ENCODE results near the gene ART4. TPM values are rescaled to one million over a fixed set of nuclear protein-coding genes. Genes with fewer than 3 reads are reported as not detected.

The ART4 gene
- total and polyA plus RNA-seq, 2 donors (not counting 3 experiments of a cell fraction or from before 2014, with no cell fraction given): 12.5 to 54.7 TPM

DNA sequence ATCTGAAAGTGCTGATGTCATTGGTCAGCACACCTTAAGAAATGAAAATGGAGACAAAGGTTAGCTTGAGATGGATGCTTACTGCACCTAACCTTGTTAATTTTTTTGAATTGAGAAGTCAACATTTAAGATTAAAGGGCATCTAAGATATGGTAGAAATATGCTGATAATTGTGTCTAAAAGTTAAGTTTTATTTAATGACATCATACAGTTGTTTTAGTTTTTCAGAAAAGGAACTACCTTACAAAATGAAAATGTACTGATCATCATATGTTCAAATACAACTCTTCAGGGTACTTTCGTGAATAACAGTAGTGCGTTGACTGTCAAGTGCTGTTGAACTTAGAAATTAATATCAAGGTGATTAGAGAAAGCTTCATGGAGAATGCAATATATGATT, 31.8 kb downstream of the ART4 start:
- Histone ChIP-seq H3K79me2 (ENCODE audit: control insufficient read depth, insufficient read depth, low read length) (no peaks in the 10 kb centered on the region), H4K20me1 (replicated peaks; ENCODE audit: control insufficient read depth, extremely low read depth, insufficient read depth, low read length) (no peaks in the 10 kb centered on the region), H3K4me1 (ENCODE audit: control insufficient read depth, extremely low read depth, insufficient read depth, low read length) (no peaks in the 10 kb centered on the region), H3K27ac (ENCODE audit: insufficient read depth, low read depth, low read length) (no peak overlapping the region), H3K9me3 (replicated peaks; ENCODE audit: control insufficient read depth, insufficient read depth, low read length) (no peaks in the 10 kb centered on the region), H3K9ac (replicated peaks; ENCODE audit: extremely low read depth, insufficient read depth, low read length) (no peak overlapping the region), H3K4me3 (replicated peaks in 1 of 3; ENCODE audit: insufficient read depth in 1 of 3, low read depth in 1 of 3, low read length in 3 of 3) (no peak overlapping the region), H2AFZ (ENCODE audit: low read depth, low read length) (no peak overlapping the region), H3K36me3 (ENCODE audit: control insufficient read depth in 2 of 2, extremely low read depth in 1 of 2, insufficient read depth in 2 of 2, low read length in 2 of 2) (no peaks in the 10 kb centered on the region), H3K4me2 (ENCODE audit: insufficient read depth, low read length) (no peak overlapping the region), H3K27me3 (ENCODE audit: control insufficient read depth in 2 of 2, insufficient read depth in 2 of 2, low read length in 2 of 2) (no peaks in the 10 kb centered on the region), H3K9me1 (replicated peaks; ENCODE audit: control insufficient read depth, extremely low read depth, insufficient read depth, low read length) (no peaks in the 10 kb centered on the region)
- no peak for FAIRE-seq
- no TSS peak for BruUV-seq (replicated peaks)
- ChIA-PET POLR2A (no interaction called here), CTCF (interaction anchor here (0.6 to 4.9 kb wide), 27 partner anchors 9 to 458 kb away, joined by 3 to 147 read pairs (median 5); partner anchors contain the start of genes ART4 and RERG)
- DNase-seq (ENCODE audit: low read depth, low spot score): no peak
- dilution Hi-C loops (cut with MboI; ENCODE audit: extremely low pct_ligation_motif_present, low sequenced_read_pairs): no loop called here
- TF ChIP-seq EZH2 (IDR thresholded peaks at IDR 0.05; ENCODE audit: borderline replicate concordance, low read depth, low read length, severe bottlenecking) (no peak), FOS (IDR thresholded peaks at IDR 0.05; ENCODE audit: borderline replicate concordance, insufficient read depth, low read length) (no peak), GATA2 (IDR thresholded peaks at IDR 0.05; ENCODE audit: insufficient read depth, insufficient read length, low read depth, low read length) (no peak), MYC (IDR thresholded peaks at IDR 0.05; ENCODE audit: low read depth, low read length) (no peak), POLR2A (IDR thresholded peaks at IDR 0.05; ENCODE audit: low read depth, low read length) (no peak), JUN (IDR thresholded peaks at IDR 0.05; ENCODE audit: borderline replicate concordance, insufficient read depth, insufficient read length, low read depth) (no peak)
- TF ChIP-seq, protein P1, sequence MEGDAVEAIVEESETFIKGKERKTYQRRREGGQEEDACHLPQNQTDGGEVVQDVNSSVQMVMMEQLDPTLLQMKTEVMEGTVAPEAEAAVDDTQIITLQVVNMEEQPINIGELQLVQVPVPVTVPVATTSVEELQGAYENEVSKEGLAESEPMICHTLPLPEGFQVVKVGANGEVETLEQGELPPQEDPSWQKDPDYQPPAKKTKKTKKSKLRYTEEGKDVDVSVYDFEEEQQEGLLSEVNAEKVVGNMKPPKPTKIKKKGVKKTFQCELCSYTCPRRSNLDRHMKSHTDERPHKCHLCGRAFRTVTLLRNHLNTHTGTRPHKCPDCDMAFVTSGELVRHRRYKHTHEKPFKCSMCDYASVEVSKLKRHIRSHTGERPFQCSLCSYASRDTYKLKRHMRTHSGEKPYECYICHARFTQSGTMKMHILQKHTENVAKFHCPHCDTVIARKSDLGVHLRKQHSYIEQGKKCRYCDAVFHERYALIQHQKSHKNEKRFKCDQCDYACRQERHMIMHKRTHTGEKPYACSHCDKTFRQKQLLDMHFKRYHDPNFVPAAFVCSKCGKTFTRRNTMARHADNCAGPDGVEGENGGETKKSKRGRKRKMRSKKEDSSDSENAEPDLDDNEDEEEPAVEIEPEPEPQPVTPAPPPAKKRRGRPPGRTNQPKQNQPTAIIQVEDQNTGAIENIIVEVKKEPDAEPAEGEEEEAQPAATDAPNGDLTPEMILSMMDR (IDR thresholded peaks at IDR 0.05; ENCODE audit: extremely low read depth in 1 of 2, insufficient read depth in 1 of 2, low read depth in 1 of 2, low read length in 2 of 2): no peak
- TF ChIP-seq, protein P2, sequence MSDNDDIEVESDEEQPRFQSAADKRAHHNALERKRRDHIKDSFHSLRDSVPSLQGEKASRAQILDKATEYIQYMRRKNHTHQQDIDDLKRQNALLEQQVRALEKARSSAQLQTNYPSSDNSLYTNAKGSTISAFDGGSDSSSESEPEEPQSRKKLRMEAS (IDR thresholded peaks at IDR 0.05; ENCODE audit: insufficient read depth, insufficient read length): no peak
- intact Hi-C loops (cut with micrococcal nuclease): loop anchor here (1.0 kb wide), 3 partner anchors 34 to 410 kb away; partner anchors contain the start of gene RERG
